ENCODE measurements around the gene NPHP4.

NPHP4 gene

GRCh38 chr1:5861871-5862825 lies 130.1 kb downstream of the NPHP4 start:
- no peak for DNase-seq (ENCODE audit: low read depth)
- no peak for TF ChIP-seq CTCF (IDR thresholded peaks at IDR 0.05; ENCODE audit: control insufficient read depth, extremely low read depth, insufficient read depth)
- H3K4me3 ChIP-seq (ENCODE audit: low read depth, low read length), result no peak overlapping the region

- DNase-seq (ENCODE audit: low read depth), result no peak
- no peak for TF ChIP-seq CTCF (IDR thresholded peaks at IDR 0.05; ENCODE audit: control insufficient read depth, extremely low read depth, insufficient read depth)
- no peak overlapping the region for H3K4me3 ChIP-seq (ENCODE audit: low read depth, low read length)
Observed at GRCh38 chr1:5860277-5860676, 131.9 kb downstream of the NPHP4 start.

GRCh38 chr1:5859766-5860165 lies 132.5 kb downstream of the NPHP4 start:
- no peak for TF ChIP-seq CTCF (IDR thresholded peaks at IDR 0.05; ENCODE audit: control insufficient read depth, extremely low read depth, insufficient read depth)
- DNase-seq (ENCODE audit: low read depth), result no peak
- no peak overlapping the region for H3K4me3 ChIP-seq (ENCODE audit: low read depth, low read length)

GRCh38 chr1:5858844-5859407 lies 133.3 kb downstream of the NPHP4 start:
- H3K4me3 ChIP-seq (ENCODE audit: low read depth, low read length), result no peak overlapping the region
- DNase-seq (ENCODE audit: low read depth), result no peak
- no peak for TF ChIP-seq CTCF (IDR thresholded peaks at IDR 0.05; ENCODE audit: control insufficient read depth, extremely low read depth, insufficient read depth)

GRCh38 chr1:5858246-5858645 lies 134.0 kb downstream of the NPHP4 start:
- TF ChIP-seq CTCF (IDR thresholded peaks at IDR 0.05; ENCODE audit: control insufficient read depth, extremely low read depth, insufficient read depth), result no peak
- no peak for DNase-seq (ENCODE audit: low read depth)
- no peak overlapping the region for H3K4me3 ChIP-seq (ENCODE audit: low read depth, low read length)

- DNase-seq (ENCODE audit: low read depth), result no peak
- H3K4me3 ChIP-seq (ENCODE audit: low read depth, low read length), result no peak overlapping the region
- TF ChIP-seq CTCF (IDR thresholded peaks at IDR 0.05; ENCODE audit: control insufficient read depth, extremely low read depth, insufficient read depth), result no peak
Observed at GRCh38 chr1:5857508-5858090, 134.6 kb downstream of the NPHP4 start.
